Upper lobe of left lung (tissue), 4 donors: ENCODE measurements around the gene LTBP4.

ENCODE experiments used
- CTCF ChIP-seq, 6 experiments: fragments of 450-650 bp in 4 of 6; fragments of 200-600 bp in 2 of 6; sonication (generic) in 2 of 6; IDR thresholded peaks; one replicate each; pipeline ENCODE4 v1.5.1; 2016 to 2019; ENCODE audit warnings: antibody characterized with exemption in 6 of 6
- EP300 ChIP-seq, 4 donors: sonication (generic); formaldehyde crosslinking; IDR thresholded peaks; one replicate each; pipeline ENCODE4 v1.5.1; 2017; ENCODE audit warnings: antibody characterized with exemption in 4 of 4, control low read depth in 2 of 4
- POLR2A ChIP-seq, 4 donors: fragments of 450-650 bp; IDR thresholded peaks; one replicate each; pipeline ENCODE4 v1.5.1; 2016 to 2017; ENCODE audit warnings: antibody characterized with exemption in 4 of 4, mild to moderate bottlenecking in 2 of 4

GRCh38 chr19:40625406-40626120 lies 24.4 kb downstream of the LTBP4 start:
- TF ChIP-seq CTCF (IDR thresholded peaks at IDR 0.05), result no peak
- no peak for TF ChIP-seq EP300 (IDR thresholded peaks at IDR 0.05)
- no peak for TF ChIP-seq POLR2A (IDR thresholded peaks at IDR 0.05)
